IMR-90 (cell line): ENCODE results near the gene CDS1.

Source experiments
- CTCF ChIP-seq: conservative IDR thresholded peaks from 2 replicates; pipeline ENCODE4 v1.5.1; 2012; ENCODE audit warnings: mild to moderate bottlenecking, low read depth, low read length, improper control_type of control experiment
- ELK1 ChIP-seq: fragments of 150-350 bp; IDR thresholded peaks from 2 replicates; pipeline ENCODE4 v1.6.1; 2016; ENCODE audit warnings: low read depth, mild to moderate bottlenecking, low read length, moderate library complexity, borderline replicate concordance
- MXI1 ChIP-seq: IDR thresholded peaks from 2 replicates; pipeline ENCODE4 v1.6.1; 2012; ENCODE audit warnings: low read depth, mild to moderate bottlenecking, low read length, moderate library complexity, borderline replicate concordance
- POLR2A ChIP-seq: IDR thresholded peaks from 2 replicates; pipeline ENCODE4 v1.6.1; 2012; ENCODE audit warnings: mild to moderate bottlenecking, low read depth, low read length
- USF2 ChIP-seq: fragments of 150-350 bp; IDR thresholded peaks from 2 replicates; pipeline ENCODE4 v1.6.1; 2017; ENCODE audit warnings: mild to moderate bottlenecking, antibody characterized with exemption, low read length, low read depth

- no peak for TF ChIP-seq POLR2A
- TF ChIP-seq MXI1 = no peak
- no peak for TF ChIP-seq USF2
- no peak for TF ChIP-seq ELK1
- TF ChIP-seq CTCF = no peak
These were observed 83.5 kb downstream of the CDS1 start for GRCh38 chr4:84666439-84666838.
